Stimulated activated CD4-positive, alpha-beta T cell treated with anti-CD3 and anti-CD28 coated beads, Interleukin-2, amount 100 ng/mL, for 48 hours (primary cell): ENCODE results near the gene AMDHD2.

ENCODE experiments used
- DNase-seq, 2 donors: peaks; one replicate each; pipeline ENCODE4 v3.0.0-alpha.2; 2020

AMDHD2 gene

GRCh38 chr16:2500430-2500917, 19.7 kb upstream of the AMDHD2 start:
- DNase-seq = no peak

- peak; percentile 78 to 86 for DNase-seq
Measured at GRCh38 chr16:2500918-2501750, 19.0 kb upstream of the AMDHD2 start.

GRCh38 chr16:2501946-2502895, 17.9 kb upstream of the AMDHD2 start:
- DNase-seq = no peak

- no peak for DNase-seq
Measured at GRCh38 chr16:2505695-2506094, 14.5 kb upstream of the AMDHD2 start.

- no peak for DNase-seq
Measured at GRCh38 chr16:2507052-2507659, 13.0 kb upstream of the AMDHD2 start.

GRCh38 chr16:2507665-2508064, 12.5 kb upstream of the AMDHD2 start:
- no peak for DNase-seq

- DNase-seq = no peak
Measured at GRCh38 chr16:2508722-2509400, 11.3 kb upstream of the AMDHD2 start.

- no peak for DNase-seq
Measured at GRCh38 chr16:2511128-2511800, 8.9 kb upstream of the AMDHD2 start.

GRCh38 chr16:2511996-2512734, 8.0 kb upstream of the AMDHD2 start:
- no peak for DNase-seq

- no peak for DNase-seq
Measured at GRCh38 chr16:2512735-2513404, 7.3 kb upstream of the AMDHD2 start.

- DNase-seq = peak; percentile 87 to 89
Measured at GRCh38 chr16:2513405-2514332, 6.5 kb upstream of the AMDHD2 start, which contains the start of gene ATP6V0C. Gene ATP6V0C, plus strand, starts transcription at chr16:2513952. Its CDS starts 152 bp downstream, at chr16:2514104.

- no peak for DNase-seq
Measured at GRCh38 chr16:2514333-2515179, 5.6 kb upstream of the AMDHD2 start.

- DNase-seq = no peak
Measured at GRCh38 chr16:2515180-2515851, 4.9 kb upstream of the AMDHD2 start.

GRCh38 chr16:2516391-2517240, 3.6 kb upstream of the AMDHD2 start:
- DNase-seq = no peak

GRCh38 chr16:2517954-2518605, 2.1 kb upstream of the AMDHD2 start:
- DNase-seq = no peak
